NCI-H446 treated with DMSO at 0.1 percent for 48 hours (cell line): ENCODE measurements around the gene KRTAP10-8.
"Not testable (repeated sequence)": the region's sequence is repeated elsewhere in the genome, so short reads cannot be mapped to it uniquely, and the experiment has no call there.

Experiments
- DNase-seq: peaks from one replicate; lab custom pipeline; 2025; lab: John Stamatoyannopoulos, UW

Gene KRTAP10-8

GRCh38 chr21:44579056-44579832 is 32.6 kb upstream of the KRTAP10-8 start:
- no peak for DNase-seq

- DNase-seq: no peak
Measured at GRCh38 chr21:44579833-44580144, 32.1 kb upstream of the KRTAP10-8 start.

- not testable (repeated sequence) for DNase-seq
Measured at GRCh38 chr21:44580231-44580821, 31.6 kb upstream of the KRTAP10-8 start, which contains the start of gene KRTAP10-5. KRTAP10-5 (minus strand) TSS chr21:44580604; CDS start chr21:44580578, 26 bp downstream.

GRCh38 chr21:44581158-44581557 is 30.7 kb upstream of the KRTAP10-8 start:
- no peak for DNase-seq

GRCh38 chr21:44582055-44582454 is 29.8 kb upstream of the KRTAP10-8 start:
- no peak for DNase-seq

GRCh38 chr21:44583089-44583799 is 28.6 kb upstream of the KRTAP10-8 start:
- DNase-seq: no peak

- DNase-seq: no peak
Measured at GRCh38 chr21:44583800-44584147, 28.1 kb upstream of the KRTAP10-8 start.

- DNase-seq: no peak
Measured at GRCh38 chr21:44585892-44586291, 26.0 kb upstream of the KRTAP10-8 start.

- no peak for DNase-seq
Measured at GRCh38 chr21:44589094-44589493, 22.8 kb upstream of the KRTAP10-8 start.

GRCh38 chr21:44589586-44590305 is 22.1 kb upstream of the KRTAP10-8 start:
- no peak for DNase-seq

GRCh38 chr21:44590311-44590721 is 21.6 kb upstream of the KRTAP10-8 start:
- DNase-seq: no peak

- not testable (repeated sequence) for DNase-seq
Measured at GRCh38 chr21:44590897-44591800, 20.7 kb upstream of the KRTAP10-8 start.

GRCh38 chr21:44591801-44592130 is 20.1 kb upstream of the KRTAP10-8 start:
- DNase-seq: not testable (repeated sequence)

GRCh38 chr21:44592446-44593311 is 19.2 kb upstream of the KRTAP10-8 start, which contains the start of gene KRTAP10-6:
KRTAP10-6 (minus strand) TSS chr21:44592505; CDS start chr21:44592484, 21 bp downstream.
- no peak for DNase-seq

GRCh38 chr21:44593598-44594405 is 18.1 kb upstream of the KRTAP10-8 start:
- no peak for DNase-seq

- DNase-seq: no peak
Measured at GRCh38 chr21:44594406-44594916, 17.4 kb upstream of the KRTAP10-8 start.

GRCh38 chr21:44595524-44595923 is 16.4 kb upstream of the KRTAP10-8 start:
- no peak for DNase-seq

- no peak for DNase-seq
Measured at GRCh38 chr21:44596068-44596725, 15.7 kb upstream of the KRTAP10-8 start.

- DNase-seq: no peak
Measured at GRCh38 chr21:44598061-44598460, 13.8 kb upstream of the KRTAP10-8 start.
